Middle frontal gyrus (tissue), 1 donor: Measurements from ENCODE around the gene MKRN1.
"Not testable (repeated sequence)": the region's sequence is repeated elsewhere in the genome, so short reads cannot be mapped to it uniquely, and the experiment has no call there.

Experiments
- DNase-seq: peaks from one replicate; pipeline ENCODE4 v3.0.0-alpha.2; 2015; ENCODE audit warnings: low spot score; ENCODE audit errors: extremely low spot score

Gene MKRN1, protein sequence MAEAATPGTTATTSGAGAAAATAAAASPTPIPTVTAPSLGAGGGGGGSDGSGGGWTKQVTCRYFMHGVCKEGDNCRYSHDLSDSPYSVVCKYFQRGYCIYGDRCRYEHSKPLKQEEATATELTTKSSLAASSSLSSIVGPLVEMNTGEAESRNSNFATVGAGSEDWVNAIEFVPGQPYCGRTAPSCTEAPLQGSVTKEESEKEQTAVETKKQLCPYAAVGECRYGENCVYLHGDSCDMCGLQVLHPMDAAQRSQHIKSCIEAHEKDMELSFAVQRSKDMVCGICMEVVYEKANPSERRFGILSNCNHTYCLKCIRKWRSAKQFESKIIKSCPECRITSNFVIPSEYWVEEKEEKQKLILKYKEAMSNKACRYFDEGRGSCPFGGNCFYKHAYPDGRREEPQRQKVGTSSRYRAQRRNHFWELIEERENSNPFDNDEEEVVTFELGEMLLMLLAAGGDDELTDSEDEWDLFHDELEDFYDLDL

DNA sequence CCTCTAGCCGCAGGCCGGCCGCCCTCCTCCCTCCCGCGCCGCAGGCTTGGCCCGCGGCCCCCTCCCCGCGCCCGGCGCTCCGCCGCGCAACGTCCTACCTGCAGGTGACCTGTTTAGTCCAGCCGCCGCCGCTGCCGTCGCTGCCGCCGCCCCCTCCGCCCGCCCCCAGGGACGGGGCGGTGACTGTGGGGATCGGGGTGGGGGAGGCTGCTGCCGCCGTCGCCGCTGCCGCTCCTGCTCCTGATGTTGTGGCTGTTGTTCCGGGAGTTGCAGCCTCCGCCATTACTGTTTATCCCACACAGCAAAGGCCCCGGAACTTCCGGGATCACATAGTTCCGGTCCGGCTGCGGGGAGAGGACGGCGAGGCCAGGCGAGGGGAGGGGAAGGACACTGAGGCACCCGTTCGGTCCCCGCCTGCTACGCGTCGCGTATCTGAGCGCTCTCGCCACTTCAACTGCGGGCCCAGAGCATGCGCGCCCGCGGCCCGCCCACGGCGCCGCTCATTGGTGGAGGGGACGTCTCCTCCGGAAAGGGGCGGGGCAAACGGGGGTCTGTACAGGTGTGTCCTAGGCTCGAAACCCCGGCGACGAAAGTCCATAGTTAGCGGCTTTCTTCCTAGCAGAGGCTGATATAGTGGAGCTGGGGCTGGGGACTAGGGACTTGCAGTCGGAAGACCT lies at the start of gene MKRN1:
Gene MKRN1, minus strand, starts transcription at position 444 of the 677 bp plus-strand sequence. Its CDS starts 161 bp downstream, at position 283.
- DNase-seq = peak; percentile 92

DNA sequence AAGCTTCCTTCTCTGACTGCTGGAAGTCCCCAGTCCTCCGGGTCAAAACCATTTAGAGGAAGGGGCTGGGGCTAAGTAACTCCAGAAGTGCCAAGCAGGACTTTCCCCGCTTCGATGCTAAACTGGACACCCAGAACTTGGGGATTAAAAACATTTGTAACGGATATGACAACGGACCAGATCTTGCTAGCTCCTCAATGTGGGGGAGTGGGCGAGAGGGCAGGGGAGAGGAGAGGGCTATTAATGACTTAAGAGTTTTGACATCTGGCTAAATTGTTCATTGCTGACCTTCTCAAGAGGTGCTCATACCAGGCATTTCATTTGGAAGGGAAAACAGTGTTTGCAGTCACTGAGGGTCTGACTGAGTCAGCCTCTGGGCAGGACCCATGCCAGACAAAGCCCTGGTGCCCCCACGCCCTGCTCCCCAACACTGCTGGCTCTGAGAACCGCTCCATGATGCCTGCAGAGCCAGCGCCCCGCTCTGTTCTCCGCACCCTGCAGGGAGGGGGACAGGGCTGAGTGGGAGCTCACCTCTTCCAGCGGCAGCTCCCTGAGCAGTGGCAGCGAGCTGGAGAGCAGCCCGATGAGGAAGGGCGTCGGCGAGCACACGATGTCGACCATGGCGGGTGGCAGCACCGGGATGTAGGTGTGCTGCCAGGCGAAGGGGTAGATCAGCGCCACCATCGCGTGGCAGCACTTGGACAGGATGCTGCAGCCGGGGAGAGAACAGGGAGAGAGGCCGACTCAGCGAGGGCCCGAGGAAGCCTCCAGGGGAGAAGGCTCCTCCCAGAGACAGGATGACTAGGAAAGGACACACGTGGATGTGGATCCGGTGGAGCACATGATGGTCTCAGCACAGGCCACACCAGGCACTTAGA lies 47.7 kb upstream of the MKRN1 start:
- DNase-seq = no peak

DNA sequence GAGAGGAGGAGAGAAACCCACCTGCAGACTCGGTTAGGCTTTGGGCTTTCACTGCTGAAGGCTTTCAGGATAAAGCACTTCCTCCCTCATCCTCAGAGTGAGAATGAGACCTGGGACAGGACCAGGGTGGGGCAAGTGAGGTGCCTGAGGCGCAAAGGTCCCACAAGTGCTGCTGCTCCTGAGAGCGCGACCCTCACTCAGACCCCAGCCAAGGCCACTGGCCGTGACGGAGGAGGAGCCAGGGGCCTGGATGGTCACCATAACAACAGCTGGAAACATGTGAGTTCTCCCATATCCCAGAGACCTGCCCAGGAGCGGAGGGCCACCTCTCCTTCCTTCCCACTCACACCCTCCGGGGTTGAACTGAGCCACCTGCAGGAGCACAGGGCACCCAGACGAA lies 46.9 kb upstream of the MKRN1 start:
- DNase-seq = no peak

DNA sequence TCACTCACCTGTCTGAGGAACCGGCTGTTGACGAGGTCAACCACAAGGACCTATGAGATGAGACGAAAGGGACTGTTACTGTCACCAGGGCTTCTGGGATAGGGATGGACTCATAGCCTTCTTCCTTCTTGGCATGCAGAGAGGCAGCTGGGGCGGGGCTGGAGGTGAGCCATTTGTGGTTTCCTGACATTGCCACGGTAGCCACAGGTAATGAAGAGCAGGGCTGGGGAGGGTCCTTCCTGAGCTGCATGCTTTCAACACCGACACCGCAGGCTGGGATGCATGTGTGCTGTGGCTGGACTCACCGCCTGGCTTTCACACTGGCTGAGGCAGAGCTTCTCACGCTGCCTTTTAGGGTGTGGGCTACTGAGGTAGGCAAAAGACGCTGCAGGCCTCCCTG lies 46.4 kb upstream of the MKRN1 start:
- DNase-seq = no peak

DNA sequence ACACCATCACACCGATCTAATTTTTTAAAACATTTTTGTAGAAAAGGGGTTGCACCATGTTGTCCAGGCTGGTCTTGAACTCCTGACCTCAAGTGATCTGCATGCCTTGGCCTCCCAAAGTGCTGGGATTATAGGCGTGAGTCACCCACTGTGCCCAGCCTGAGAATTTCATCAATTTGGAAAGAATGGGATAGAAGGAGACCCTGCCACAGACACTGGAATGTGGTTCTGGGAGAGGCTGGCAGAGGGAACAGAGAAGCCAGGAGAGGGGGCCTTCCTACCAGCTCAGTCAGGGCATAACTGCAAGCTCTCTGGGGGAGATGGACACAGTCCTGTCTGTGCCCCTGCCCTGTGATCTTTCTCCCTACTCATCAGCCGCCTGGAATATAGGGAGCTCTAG lies 42.1 kb upstream of the MKRN1 start:
- DNase-seq = no peak

DNA sequence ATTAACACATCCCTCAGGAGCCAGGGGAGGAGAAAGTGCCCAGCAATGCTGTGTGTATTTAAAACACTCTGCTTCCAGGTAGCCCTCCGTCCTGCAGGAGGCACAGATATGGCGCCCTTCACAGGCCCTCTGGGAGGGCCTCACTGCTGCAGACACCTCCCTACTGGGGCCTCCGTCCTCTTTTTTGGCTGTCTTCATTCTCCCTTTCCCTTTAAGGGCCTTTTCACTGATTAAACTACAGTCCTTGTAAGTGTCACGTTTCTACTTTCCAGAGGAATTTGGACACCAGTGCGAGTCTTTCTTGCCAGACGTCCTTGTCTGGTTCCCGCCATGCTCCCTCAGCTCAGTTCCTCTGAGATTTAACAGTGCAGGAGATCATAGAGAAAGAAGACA lies 39.7 kb upstream of the MKRN1 start:
- no peak for DNase-seq

DNA sequence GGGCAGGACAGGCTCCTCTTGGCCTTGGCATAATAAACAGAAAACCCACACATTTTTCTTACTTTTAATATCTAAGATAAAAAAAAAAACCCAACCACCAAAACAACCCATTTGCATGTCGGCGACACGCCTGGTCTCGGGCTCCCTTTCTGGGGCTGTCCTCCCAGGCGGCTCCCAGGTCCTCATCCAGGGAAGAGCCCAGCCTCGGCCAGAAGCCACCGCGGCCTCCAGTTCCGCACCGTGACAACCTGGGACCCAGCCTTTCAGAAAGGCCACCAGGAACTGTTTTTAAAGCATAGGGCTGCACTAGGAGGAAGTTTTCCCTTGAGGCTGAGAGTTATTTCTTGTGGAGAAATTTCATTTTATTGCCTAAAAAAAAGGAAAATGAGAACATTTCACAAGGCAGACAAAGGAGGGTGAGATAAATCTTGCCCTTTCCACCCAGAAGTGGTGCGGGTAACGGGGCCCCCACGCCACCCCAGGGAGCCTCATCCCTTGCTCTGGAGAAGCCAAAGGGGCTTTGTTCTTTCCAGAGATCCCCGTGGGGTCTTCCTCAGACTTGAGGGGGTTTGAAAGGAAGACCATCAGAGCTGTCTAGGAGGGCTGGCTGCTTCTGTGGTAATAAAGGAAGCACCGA lies 39.2 kb upstream of the MKRN1 start:
- no peak for DNase-seq

DNA sequence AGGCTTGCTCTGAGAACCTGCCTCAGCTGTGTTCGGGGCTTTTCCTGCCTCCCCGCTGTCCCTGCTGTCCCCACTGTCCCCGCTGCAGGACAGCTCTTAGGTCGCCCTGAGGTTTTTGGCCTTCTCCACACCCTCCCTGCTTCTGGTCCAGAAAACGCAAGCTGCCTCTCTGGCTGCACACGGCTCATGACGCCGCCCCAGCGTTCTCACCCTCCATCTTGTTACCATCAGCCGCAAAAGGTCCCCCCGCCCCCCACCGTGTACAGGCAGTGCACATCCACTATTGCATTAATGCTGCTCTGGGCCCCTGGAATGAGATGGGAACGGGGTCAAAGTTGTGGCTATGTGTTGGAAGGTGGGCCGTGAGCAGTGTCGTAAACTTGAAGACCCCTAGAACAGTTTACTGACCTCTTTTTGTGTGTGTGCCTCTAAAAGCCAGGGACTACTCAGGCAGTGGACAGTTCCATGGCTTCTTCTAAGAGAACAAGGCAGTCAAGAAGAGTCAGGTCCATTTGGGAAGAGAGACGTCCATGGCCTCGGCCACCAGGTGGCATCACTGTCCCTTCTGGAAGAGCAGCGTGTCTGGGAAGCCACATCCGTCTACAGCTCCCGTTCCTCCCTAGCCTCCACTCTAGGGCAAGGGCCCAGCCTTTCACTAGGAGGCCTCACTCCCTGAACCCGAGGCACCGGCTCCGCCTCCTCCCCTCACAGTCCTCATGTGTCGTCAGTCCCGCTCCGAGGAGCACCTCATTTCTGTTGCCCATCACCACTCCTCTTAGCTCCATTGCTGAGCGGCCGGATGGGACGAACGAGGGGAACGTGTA lies 38.5 kb upstream of the MKRN1 start:
- peak; percentile 75 for DNase-seq

DNA sequence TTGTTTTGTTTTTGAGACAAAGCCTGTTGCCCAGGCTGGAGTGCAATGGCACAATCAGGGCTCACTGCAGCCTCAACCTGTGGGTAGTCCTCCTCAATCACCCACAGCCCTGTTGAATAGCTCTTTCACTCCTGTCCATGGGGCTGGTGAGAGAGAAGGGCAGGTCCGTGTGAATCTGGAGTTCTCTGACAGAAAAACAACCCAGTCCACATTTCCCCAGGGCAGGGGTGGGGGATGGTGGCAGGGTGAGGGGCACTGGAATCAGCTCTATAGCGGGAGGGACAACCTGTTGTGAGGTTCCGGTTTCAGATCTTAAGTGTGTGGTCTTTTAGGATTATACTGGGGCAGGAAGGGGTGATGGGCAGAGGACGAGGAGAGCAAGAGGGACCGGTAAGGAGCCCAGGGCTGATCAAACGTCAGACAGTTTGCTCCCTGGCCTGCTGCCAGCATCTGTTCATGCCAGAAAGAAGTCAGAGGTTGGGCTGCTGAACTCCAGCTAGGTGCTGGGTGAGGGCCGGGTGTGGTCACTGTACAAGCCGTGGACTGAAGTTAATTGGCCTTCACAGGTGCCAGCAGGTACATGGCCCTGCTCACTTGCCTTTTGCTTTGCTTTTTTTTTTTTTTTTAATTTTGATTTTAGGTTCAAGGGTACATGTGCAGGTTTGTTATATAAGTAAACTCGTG lies 33.2 kb upstream of the MKRN1 start:
- no peak for DNase-seq

DNA sequence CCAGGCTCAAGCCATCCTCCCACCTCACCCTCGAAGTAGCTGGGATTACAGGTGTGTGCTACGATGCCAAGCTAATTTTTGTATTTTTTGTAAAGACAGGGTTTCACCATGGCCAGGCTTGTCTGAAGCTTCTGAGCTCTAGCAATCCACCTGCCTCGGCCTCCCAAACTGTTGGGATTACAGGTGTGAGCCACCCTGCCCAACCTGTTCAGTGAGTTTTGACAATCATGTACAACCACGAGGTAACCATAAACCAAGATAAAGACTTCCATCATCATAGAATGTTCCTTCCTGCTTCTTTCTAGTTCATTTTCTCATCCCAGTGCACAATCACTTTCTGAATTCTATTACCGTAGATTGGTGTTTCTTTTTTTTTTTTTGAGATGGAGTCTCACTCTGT lies 30.5 kb upstream of the MKRN1 start:
- no peak for DNase-seq

DNA sequence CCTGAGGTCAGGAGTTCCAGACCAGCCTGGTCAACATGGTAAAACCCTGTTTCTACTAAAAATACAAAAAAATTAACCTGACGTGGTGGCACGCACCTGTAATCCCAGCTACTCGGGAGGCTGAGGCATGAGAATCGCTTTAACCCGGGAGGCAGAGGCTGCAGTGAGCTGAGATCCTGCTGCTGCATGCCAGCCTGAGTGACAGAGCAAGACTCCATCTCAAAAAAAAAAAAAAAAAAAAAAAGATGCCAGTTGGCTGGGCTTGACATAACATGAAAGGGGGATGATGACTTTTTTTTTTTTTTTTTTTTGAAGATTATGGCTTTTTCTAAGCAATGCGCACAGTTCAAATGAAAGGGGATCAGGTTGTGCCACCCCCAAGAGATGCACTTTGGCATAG lies 28.3 kb upstream of the MKRN1 start:
- not testable (repeated sequence) for DNase-seq

DNA sequence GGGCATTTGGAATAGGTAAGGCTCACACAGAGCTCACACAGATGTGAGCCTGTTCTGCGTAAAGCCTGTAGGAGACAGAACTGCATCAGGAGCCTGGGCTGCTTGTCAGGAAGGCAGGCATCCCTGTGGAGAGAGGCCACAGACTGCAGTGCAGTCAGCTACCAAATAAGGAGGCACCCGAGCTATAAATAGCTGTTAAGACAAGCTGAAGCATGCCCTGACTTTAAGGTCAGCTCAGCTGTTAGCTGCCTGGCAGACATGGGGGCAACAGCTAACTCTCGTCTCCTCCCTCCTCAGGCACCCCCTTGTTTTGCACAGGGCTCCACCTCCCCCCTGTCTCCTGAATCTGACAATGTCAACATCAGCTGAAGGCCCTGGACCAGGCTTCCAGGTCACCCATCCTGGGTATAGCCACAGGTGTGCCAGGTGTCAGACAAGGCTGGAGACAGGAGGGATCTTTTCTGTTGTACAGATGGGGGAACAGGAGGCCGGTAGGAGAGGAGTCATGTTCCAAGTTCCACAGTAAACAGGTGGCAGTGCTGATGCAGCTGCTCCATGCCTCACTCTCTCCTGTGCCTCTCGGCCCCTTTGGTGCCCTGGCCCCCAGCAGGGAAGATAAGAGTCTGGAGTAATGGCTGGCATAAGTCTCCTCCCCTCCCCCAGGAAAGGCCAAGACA lies 27.6 kb upstream of the MKRN1 start:
- DNase-seq = no peak

DNA sequence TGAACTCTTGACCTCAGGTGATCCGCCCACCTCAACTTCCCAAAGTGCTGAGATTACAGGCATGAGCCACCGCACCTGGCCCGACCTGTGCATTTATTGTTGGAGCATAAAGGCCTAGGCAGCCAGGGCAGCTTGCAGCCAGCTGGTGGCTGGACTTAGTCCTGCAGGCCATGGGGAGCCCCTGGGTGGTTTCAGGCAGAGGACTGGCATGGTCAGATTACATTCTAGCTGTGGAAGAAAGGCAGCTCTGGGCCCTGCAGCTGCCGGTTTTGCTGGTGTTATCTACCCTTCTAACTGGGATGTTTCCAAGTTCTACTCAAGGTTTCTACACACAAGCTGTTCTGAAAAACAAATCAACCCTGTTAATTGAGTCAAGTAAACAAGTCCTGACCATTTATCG lies 22.7 kb upstream of the MKRN1 start:
- DNase-seq = no peak

DNA sequence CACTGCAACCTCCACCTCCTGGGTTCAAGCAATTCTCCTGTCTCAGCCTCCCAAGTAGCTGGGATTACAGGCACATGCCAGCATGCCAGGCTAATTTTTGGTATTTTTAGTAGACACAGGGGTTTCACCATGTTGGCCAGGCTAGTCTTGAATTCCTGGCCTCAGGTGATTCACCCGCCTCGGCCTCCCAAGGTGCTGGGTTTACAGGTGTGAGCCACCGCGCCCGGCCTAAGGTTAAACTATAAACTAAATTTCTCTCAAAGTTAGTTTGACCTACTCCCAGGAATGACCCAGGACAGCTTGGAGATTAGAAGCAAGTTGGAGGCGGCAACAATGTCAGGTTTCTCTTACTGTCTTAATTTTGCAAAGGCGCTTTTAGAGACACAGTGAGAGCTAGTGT lies 18.5 kb upstream of the MKRN1 start:
- DNase-seq = not testable (repeated sequence)

DNA sequence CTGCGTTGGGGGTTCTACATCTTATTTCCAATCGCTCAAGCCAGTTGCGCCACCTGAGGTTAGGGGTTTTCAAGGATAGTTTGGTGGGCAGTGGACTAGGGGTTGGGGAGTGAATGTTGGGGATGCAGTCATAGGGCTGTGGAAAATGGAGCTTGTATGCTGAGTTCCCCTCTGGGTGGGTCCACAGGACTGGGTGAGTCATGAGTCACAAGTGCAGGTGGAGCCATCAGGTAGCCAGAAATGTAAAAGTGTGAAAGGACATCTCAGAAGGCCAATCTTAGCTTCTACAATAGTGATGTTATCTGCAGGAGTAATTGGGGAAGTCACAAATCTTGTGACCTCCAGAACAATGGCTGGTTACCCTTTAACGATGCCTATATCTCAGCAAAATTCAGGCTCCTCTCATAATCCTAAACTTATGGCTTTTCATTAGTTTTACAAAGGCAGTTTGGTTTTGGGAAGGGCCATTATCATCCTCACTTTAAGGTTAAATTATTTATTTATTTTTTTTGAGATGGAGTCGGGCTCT lies 18.0 kb upstream of the MKRN1 start:
- no peak for DNase-seq

DNA sequence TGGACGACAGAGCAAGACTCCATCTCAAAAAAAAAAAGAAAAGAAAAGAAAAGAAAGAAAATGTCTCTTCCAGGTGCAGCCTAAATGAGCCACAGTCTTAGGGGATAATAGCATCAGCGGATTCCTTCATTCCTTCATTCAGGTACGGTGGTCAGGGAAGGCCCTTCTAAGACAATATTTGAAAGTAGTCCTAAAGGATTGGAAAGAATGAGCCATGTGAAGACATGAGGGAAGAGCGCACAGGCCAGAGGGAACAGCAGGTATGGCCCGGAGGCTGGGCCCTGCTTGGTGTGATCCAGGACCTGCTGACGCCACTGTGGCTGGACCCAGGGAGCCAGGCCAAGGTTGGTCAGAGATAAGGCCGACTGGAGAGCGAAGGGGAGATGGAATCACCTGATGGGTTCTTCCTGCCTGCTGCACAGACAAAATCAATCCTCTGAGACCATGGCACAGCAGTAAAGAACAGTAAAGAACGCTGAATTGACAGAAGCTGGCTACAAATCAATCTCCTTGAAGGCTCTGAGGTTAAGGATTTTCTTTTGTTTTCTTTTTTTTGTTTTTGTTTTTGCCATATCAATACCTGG lies 16.3 kb upstream of the MKRN1 start:
- no peak for DNase-seq

DNA sequence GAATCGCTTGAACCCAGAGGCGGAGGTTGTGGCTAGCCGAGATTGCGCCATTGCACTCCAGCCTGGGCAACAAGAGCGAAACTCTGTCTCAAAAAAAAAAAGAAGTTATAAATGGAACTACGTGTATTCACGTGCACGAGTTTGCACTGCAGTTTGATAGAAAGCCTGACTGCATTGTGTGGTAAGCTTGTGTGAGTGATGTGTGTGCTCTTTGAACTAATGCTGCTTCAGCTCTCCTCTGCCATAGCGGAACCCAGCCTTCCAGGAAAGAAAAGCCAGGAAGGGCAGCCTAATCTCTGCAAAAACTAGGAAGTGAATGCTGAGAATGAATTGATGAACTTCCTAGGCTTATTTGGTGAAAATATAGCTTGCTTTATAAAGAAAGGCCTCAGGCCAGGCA lies 15.6 kb upstream of the MKRN1 start:
- DNase-seq = no peak

DNA sequence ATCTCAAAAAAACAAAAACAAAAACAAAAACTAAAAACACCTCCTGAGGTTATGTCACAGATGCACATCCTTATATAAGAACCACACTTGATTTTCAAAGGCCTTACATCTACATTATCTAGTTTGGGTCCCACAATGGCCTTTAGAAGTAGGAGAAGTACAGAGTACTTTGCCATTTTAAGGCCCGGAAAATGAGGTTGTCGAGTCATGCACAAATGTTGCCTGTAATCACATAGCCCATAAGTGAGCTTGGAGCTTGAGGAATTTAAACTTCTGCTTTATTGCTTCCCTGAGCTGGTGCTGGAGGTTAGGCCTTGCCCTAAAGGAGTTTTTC lies 9.7 kb upstream of the MKRN1 start:
- no peak for DNase-seq
